Body of pancreas (tissue), 4 donors: ENCODE measurements around the gene FBXL14. TPM values are rescaled to one million over a fixed set of nuclear protein-coding genes. Genes with fewer than 3 reads are reported as not detected.

Source experiments
- ATAC-seq: fragments of 150-250 bp; one replicate; pipeline ENCODE4 v1.9.1; 2016
- DNase-seq, 4 donors: peaks; one replicate each; pipeline ENCODE4 v3.0.0-alpha.2; 2019
- H3K27ac ChIP-seq, 4 donors: fragments of 200-600 bp; sonication (generic); 1 replicate in 3 of 4; 2 replicates in 1 of 4; pipeline versions ENCODE4 v1.5.1 to v1.6.1; 2016 to 2019; ENCODE audit warnings: mild to moderate bottlenecking in 1 of 4, mixed read lengths in 1 of 4, moderate library complexity in 1 of 4
- H3K27me3 ChIP-seq, 2 donors: fragments of 200-600 bp; sonication (generic); one replicate each; pipeline ENCODE4 v1.6.0; 2016; ENCODE audit warnings: mild to moderate bottlenecking in 1 of 2
- H3K36me3 ChIP-seq, 2 donors: fragments of 200-600 bp; sonication (generic); replicated peaks in 1 of 2; 2 replicates each; pipeline ENCODE4 v1.5.1; 2016; ENCODE audit warnings: low read depth in 2 of 2; ENCODE audit not compliant: insufficient read depth in 1 of 2
- H3K4me1 ChIP-seq: fragments of 200-600 bp; sonication (generic); one replicate; pipeline ENCODE4 v1.6.0; 2016
- H3K4me3 ChIP-seq, 2 donors: fragments of 200-600 bp; sonication (generic); 1 replicate in 1 of 2; 2 replicates in 1 of 2; pipeline ENCODE4 v1.5.1; 2016 to 2019
- H3K9me3 ChIP-seq, 3 donors: fragments of 200-600 bp; sonication (generic); 1 replicate in 2 of 3; 2 replicates in 1 of 3; pipeline ENCODE4 v1.5.1; 2016
- CTCF ChIP-seq, 7 experiments: fragments of 450-650 bp in 4 of 7; fragments of 200-600 bp in 3 of 7; sonication (generic) in 3 of 7; IDR thresholded peaks; one replicate each; pipeline ENCODE4 v1.5.1; 2016 to 2019; ENCODE audit warnings: antibody characterized with exemption in 7 of 7
- POLR2A ChIP-seq, 3 donors: fragments of 450-650 bp; IDR thresholded peaks; one replicate each; pipeline ENCODE4 v1.6.1; 2016; ENCODE audit warnings: antibody characterized with exemption in 3 of 3, mild to moderate bottlenecking in 2 of 3
- WGBS, 2 donors: methylation state at CpG; one replicate each; pipeline ENCODE4 v1.1.5; 2017; 5-methylcytosine and 5-hydroxymethylcytosine counted together
- intact Hi-C: fragments of 100-400 bp; cut with DNase I; formaldehyde crosslinking; loops from one replicate; pipeline ENCODE4 v1.15.1; 2023
- total RNA-seq, 2 donors: library from RNA; depleted of rRNA; stranded (reverse); fragments of >200 nt; gene quantifications; one replicate each; pipeline ENCODE4 v1.1.0, GENCODE V29; 2016

Gene FBXL14
- total RNA-seq, 2 donors from 2014 or later, result 4.6 to 9.9 TPM

- intact Hi-C loops, result no loop called here
Measured at GRCh38 chr12:1634590-1635191, 40.3 kb upstream of the FBXL14 start.

GRCh38 chr12:1634149-1634548, 39.8 kb upstream of the FBXL14 start:
- Histone ChIP-seq H3K4me3 (no peak overlapping the region), H3K9me3 (no peaks in the 10 kb centered on the region), H3K36me3 (no peaks in the 10 kb centered on the region), H3K4me1 (peaks cover 22% of the 10 kb centered on the region), H3K27ac (no peak overlapping the region), H3K27me3 (no peaks in the 10 kb centered on the region)
- ATAC-seq (no peak), DNase-seq (no peak)
- no peak for TF ChIP-seq CTCF (IDR thresholded peaks at IDR 0.05)
- no peak for TF ChIP-seq POLR2A (IDR thresholded peaks at IDR 0.05)
- intact Hi-C loops, result no loop called here
- WGBS, 2 donors, result 42 to 43% methylated on average over 7 of the region's 7 CpGs

More at GRCh38 chr12:1634590-1635191, 40.3 kb upstream of the FBXL14 start:
- H3K4me3 ChIP-seq, result no peak overlapping the region
- peak; percentile 81 to 90 (median 86) for DNase-seq
- H3K9me3 ChIP-seq, result no peaks in the 10 kb centered on the region
- no peaks in the 10 kb centered on the region for H3K27me3 ChIP-seq
- H3K36me3 ChIP-seq, result no peaks in the 10 kb centered on the region
- 37 to 42% methylated on average over 15 to 16 of the region's 16 CpGs for WGBS, 2 donors
- H3K4me1 ChIP-seq, result peaks cover 17% of the 10 kb centered on the region
- ATAC-seq, result peak; percentile 79
- no peak overlapping the region for H3K27ac ChIP-seq
- TF ChIP-seq CTCF (IDR thresholded peaks at IDR 0.05), result peak; percentile 38 to 83 (median 73)
- no peak for TF ChIP-seq POLR2A (IDR thresholded peaks at IDR 0.05)

GRCh38 chr12:1633459-1633858, 39.1 kb upstream of the FBXL14 start:
- no peak for ATAC-seq
- Histone ChIP-seq H3K9me3 (no peaks in the 10 kb centered on the region), H3K36me3 (no peaks in the 10 kb centered on the region), H3K27ac (no peak overlapping the region), H3K4me3 (no peak overlapping the region), H3K4me1 (peaks cover 23% of the 10 kb centered on the region), H3K27me3 (no peaks in the 10 kb centered on the region)
- DNase-seq, result no peak
- intact Hi-C loops, result no loop called here
- no peak for TF ChIP-seq POLR2A (IDR thresholded peaks at IDR 0.05)
- no peak for TF ChIP-seq CTCF (IDR thresholded peaks at IDR 0.05)
- WGBS, 2 donors, result 74 to 96% methylated on average over 3 of the region's 3 CpGs

- no peak overlapping the region for H3K27ac ChIP-seq
Measured at GRCh38 chr12:1632702-1633101, 38.3 kb upstream of the FBXL14 start.

More at GRCh38 chr12:1632702-1633101, 38.3 kb upstream of the FBXL14 start:
- Histone ChIP-seq H3K36me3 (no peaks in the 10 kb centered on the region), H3K9me3 (no peaks in the 10 kb centered on the region), H3K27me3 (no peaks in the 10 kb centered on the region), H3K4me1 (peaks cover 23% of the 10 kb centered on the region), H3K4me3 (no peak overlapping the region)
- 89% methylated on average over 14 of the region's 14 CpGs; no CpG with 5 or more reads in 1 of the 2 donors for WGBS, 2 donors
- no peak for DNase-seq
- intact Hi-C loops, result no loop called here
- TF ChIP-seq CTCF (IDR thresholded peaks at IDR 0.05), result no peak
- no peak for TF ChIP-seq POLR2A (IDR thresholded peaks at IDR 0.05)
- no peak for ATAC-seq
